Activated CD8-positive, alpha-beta memory T cell treated with anti-CD3 and anti-CD28 coated beads for 48 hours (primary cell): Measurements from ENCODE around the gene PTGIS.
"Not testable (repeated sequence)": the region's sequence is repeated elsewhere in the genome, so short reads cannot be mapped to it uniquely, and the experiment has no call there.

Source experiments
- DNase-seq, 3 experiments: peaks; one replicate each; pipeline ENCODE4 v3.0.0-alpha.2; 2020; ENCODE audit warnings: low read depth in 2 of 3, low spot score in 2 of 3

Gene PTGIS

GRCh38 chr20:49579874-49580812 lies 12.2 kb upstream of the PTGIS start:
- DNase-seq: no peak

DNA sequence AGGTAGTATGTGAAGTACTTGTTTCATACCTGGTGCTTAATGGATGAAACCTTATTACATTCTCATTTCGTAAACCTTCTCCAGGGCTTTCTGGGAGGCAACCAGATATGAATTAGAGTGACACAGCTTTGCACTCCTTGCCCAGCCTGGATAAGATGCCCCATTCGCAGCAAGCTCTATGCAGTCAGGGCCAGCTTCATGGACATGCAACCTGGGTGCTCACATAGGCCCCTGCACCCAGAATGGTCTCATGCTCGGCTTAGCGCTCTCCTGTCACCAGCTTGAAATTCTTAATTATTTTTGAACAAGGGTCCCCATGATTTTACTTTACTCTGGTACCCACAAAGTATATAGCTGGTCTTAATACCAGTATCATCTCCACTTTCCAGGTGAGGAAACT lies 11.3 kb upstream of the PTGIS start:
- no peak for DNase-seq

GRCh38 chr20:49578436-49578835 lies 10.5 kb upstream of the PTGIS start:
- no peak for DNase-seq

GRCh38 chr20:49575551-49576060 lies 7.7 kb upstream of the PTGIS start:
- no peak for DNase-seq

GRCh38 chr20:49573900-49574416 lies 6.0 kb upstream of the PTGIS start:
- DNase-seq: no peak

- DNase-seq: no peak
These were observed 4.9 kb upstream of the PTGIS start for GRCh38 chr20:49572857-49573256.

DNA sequence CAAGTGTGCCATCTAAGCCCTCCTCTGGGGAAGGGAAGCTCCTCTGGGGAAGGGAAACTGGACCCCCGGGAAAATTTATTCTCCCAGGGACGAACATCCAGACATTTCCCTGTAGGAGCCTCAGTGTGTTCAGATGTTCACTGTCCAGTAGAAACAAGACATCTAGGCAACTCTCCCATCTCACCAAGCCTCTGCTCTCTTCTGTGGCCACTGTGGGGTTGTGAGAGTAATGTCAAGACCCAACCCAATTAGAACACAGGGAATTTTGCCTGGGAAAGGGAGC lies 3.6 kb upstream of the PTGIS start:
- DNase-seq: no peak

- no peak for DNase-seq
These were observed 3.1 kb upstream of the PTGIS start for GRCh38 chr20:49570828-49571552.

DNA sequence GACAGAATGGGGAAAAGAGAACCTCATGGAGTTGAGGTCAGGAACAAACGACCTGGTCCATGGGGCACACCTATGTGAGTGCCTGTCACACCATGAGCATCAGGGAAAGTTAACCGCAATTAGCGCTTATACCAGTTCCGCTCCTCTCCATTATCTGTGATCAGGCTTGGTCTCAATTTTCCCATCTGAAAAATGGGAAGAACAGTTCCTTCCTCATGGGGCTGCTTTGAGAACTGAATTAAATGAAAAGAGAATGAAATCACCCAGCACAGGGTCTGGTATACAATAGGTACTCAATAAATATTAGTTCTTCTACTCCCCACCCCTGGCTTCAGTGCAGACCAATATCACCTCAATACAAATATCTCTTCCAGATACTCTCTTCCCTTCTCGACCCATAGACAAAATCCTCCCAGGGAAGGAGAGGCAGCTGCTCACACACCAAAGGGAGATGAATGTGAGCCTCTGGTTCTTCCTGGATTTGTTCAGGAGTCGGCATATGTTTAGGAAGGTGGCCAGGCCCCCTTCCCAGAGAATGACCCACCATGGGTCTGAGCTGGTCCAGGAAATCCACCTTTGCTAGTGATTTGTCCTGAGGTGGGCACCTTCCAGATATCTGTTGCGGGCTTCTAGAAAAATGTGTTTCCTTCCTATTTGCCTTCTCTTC lies 2.4 kb upstream of the PTGIS start:
- DNase-seq: no peak

DNA sequence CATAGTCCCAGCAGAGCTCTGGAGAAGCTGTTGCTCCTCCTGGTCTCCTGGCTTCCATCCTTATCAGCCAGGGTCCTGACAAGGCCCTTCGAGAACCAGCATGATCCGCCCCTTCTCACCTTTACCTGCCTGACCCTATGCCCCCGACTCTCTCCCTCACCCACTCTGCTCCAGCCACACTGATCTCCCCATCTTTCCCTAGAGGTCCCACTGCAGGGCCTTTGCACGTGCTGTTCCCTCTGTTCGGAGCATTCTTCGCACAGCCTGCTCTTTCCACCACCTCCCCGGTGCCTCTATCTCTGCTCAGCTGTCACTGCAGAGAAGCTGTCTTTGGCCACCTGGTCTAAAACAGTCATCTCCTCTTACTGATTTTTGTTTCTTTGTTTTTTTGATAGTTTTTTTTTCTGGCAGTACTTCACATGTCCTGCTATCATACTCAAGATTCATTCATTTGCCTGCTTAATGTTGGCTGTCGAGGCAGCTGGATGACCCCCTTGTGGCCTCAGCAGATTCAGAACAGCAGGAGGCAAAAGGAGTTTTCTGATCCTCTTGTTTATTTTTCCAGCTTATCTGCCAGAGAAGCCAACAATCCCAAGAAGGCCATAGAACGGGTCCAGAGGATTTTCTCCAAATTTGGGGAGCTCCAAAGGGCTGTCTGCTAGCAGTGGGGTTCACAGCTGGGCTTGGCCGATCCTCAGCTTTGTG lies 1.6 kb upstream of the PTGIS start:
- no peak for DNase-seq

DNA sequence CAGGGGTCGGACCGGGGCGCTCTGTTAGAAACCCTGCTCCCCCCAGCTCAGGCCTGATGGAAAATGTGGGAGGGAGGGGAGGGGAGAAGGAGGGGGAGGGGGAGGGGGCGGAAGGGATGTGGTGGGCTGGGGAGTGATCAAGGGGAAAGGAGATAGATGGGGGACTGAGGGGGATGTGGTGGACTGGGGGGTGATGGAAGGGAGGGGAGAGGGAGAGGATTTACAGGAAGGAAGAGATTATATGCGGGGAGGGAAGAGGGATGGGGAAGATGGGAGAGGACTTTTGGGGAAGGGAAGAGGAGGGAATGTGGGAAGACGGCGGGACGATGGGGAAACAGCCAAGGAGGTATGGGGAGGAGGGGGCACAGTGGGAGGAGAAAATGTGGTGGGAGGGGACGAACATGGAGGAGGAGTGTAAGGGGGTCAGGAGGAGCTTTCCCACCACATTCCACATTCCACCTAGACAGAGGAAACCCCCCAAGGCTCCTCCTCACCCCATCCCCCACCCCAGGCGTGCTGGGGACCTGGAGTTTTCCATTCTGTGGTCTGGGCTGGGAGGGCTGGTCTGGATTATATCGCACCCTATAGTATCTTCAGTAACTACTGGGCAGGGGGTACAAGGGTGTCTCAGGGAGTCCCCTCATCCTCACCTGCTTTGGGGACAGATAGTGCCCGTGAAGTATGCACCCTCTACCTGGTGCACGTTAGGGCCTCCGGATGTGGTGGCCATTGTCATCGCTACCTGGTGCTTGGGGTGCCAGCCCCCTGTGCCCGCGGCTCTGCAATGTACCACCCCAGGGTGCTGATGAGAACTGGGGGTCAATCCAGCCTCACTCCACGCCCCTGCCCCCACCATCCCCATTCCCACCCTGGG lies 578 bp upstream of the PTGIS start:
- no peak for DNase-seq

- no peak for DNase-seq
These were observed 1.3 kb downstream of the PTGIS start for GRCh38 chr20:49566401-49567364.

- not testable (repeated sequence) for DNase-seq
These were observed 2.9 kb downstream of the PTGIS start for GRCh38 chr20:49564991-49565390.

- DNase-seq: no peak
These were observed 4.6 kb downstream of the PTGIS start for GRCh38 chr20:49563015-49563980.

DNA sequence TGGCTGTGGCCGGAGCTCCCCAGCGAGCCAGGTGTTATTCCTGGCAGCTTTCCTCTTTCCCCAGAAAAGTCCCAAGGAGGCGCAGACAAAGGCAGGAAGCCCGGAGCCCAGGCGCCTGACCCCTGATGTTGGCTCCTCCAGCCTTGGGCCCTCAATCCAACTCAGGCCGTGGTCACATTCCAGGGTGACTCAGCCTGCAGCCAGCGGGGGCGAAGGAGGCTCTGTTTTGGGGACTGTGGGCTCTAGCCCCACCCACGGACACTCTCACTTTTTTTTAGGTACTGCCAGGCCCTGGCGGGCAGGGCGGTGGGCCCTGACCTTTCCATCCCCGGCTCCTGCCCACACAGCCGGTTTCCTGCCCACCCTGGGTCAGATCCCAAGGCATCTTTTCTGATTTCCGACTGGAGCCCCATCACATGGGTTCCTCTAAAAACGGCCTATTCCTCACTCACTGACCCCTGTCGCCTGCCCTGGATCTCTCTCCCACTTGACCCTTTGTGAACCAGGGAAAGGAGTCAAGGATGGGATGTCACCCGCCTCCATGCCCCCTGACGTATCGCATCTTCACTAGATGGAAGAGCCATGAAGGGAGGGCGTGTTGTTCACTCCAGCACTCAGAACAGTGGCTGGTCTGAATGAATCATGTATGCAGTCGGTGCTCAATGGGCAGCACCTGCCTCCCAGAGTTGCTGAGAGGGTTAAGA lies 5.5 kb downstream of the PTGIS start:
- no peak for DNase-seq

DNA sequence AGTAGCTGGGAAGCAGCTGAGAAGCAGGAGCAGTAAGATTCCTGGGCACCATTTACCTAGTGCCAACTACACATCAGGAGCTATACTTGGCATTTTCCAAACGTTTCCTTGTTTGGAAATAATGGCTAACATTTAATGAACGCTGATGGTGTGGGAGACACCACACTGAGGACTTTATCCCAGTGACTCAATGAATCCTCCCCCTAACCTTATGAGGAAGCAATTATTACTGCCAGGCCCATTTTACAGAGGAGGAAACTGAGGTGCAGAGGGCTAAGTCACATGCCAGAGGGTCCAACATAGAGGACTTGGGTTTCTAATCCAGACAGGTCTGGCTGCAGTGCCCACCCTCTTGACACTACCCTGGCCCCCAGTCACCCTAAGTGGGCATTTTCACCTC lies 6.1 kb downstream of the PTGIS start:
- DNase-seq: no peak

- DNase-seq: no peak
These were observed 6.7 kb downstream of the PTGIS start for GRCh38 chr20:49561256-49561655.
